CD4-positive, alpha-beta memory T cell (primary cell): ENCODE results near the gene P2RY2. TPM values are rescaled to one million over a fixed set of nuclear protein-coding genes. Genes with fewer than 3 reads are reported as not detected.

Experiments
- CTCF ChIA-PET: fragments of 350-600 bp; sonication (Branson Sonifier 250); formaldehyde crosslinking; loops from one replicate; lab custom pipeline; 2021; ENCODE audit warnings: inconsistent platforms; ENCODE audit not compliant: partially characterized antibody; lab: Charles Lee
- POLR2A ChIA-PET: fragments of 350-600 bp; sonication (Branson Sonifier 250); formaldehyde crosslinking; loops from one replicate; lab custom pipeline; 2021; ENCODE audit not compliant: partially characterized antibody; lab: Charles Lee
- DNase-seq, 5 donors: peaks; one replicate each; pipeline versions ENCODE4 v3.0.0 to v3.0.0-alpha.2; 2020 to 2022; ENCODE audit warnings: mixed read lengths in 1 of 5
- H3K27ac ChIP-seq: one replicate; pipeline ENCODE4 v1.7.0; 2013; ENCODE audit warnings: low read depth, low read length
- H3K27me3 ChIP-seq: 2 replicates; pipeline ENCODE4 v1.7.0; 2013; ENCODE audit warnings: mild to moderate bottlenecking, low read length, moderate library complexity; ENCODE audit not compliant: insufficient read depth
- H3K36me3 ChIP-seq: 2 replicates; pipeline ENCODE4 v1.7.0; 2013; ENCODE audit warnings: mild to moderate bottlenecking, low read length, moderate library complexity; ENCODE audit not compliant: insufficient read depth
- H3K4me1 ChIP-seq: 2 replicates; pipeline ENCODE4 v1.7.0; 2013; ENCODE audit warnings: mild to moderate bottlenecking, low read length, moderate library complexity; ENCODE audit not compliant: insufficient read depth
- H3K4me3 ChIP-seq, 2 donors: one replicate each; pipeline ENCODE4 v1.7.0; 2013; ENCODE audit warnings: low read length in 2 of 2, mild to moderate bottlenecking in 1 of 2
- H3K9me3 ChIP-seq, 2 donors: one replicate each; pipeline ENCODE4 v1.7.0; 2013; ENCODE audit warnings: low read length in 2 of 2, control low read depth in 1 of 2; ENCODE audit not compliant: control insufficient read depth in 1 of 2
- H3K27ac Mint-ChIP-seq, 7 donors: one replicate each; pipeline ENCODE4 v1.8.0; 2020 to 2021; ENCODE audit warnings: mixed read lengths in 7 of 7, mild to moderate bottlenecking in 6 of 7, inconsistent platforms in 3 of 7, moderate library complexity in 3 of 7
- H3K27me3 Mint-ChIP-seq, 2 donors: one replicate each; pipeline ENCODE4 v1.8.0; 2020 to 2021; ENCODE audit warnings: mixed read lengths in 2 of 2
- H3K36me3 Mint-ChIP-seq, 2 donors: one replicate each; pipeline ENCODE4 v1.8.0; 2020 to 2021; ENCODE audit warnings: mixed read lengths in 2 of 2, inconsistent platforms in 1 of 2, mild to moderate bottlenecking in 1 of 2
- H3K4me1 Mint-ChIP-seq, 4 donors: one replicate each; pipeline ENCODE4 v1.8.0; 2020 to 2021; ENCODE audit warnings: mixed read lengths in 4 of 4, mild to moderate bottlenecking in 1 of 4
- H3K4me3 Mint-ChIP-seq, 8 donors: one replicate each; pipeline ENCODE4 v1.8.0; 2020 to 2021; ENCODE audit warnings: mixed read lengths in 8 of 8, mild to moderate bottlenecking in 7 of 8, moderate library complexity in 6 of 8, inconsistent platforms in 3 of 8
- H3K9me3 Mint-ChIP-seq, 8 donors: one replicate each; pipeline ENCODE4 v1.8.0; 2020 to 2021; ENCODE audit warnings: mixed read lengths in 8 of 8, mild to moderate bottlenecking in 5 of 8, inconsistent platforms in 3 of 8, moderate library complexity in 1 of 8
- intact Hi-C: fragments of 100-400 bp; cut with micrococcal nuclease; formaldehyde crosslinking; loops from one replicate; pipeline ENCODE4 v1.15.1; 2023
- polyA plus RNA-seq, 2 donors: library from polyadenylated mRNA; unstranded; fragments of 300-500 nt; fragmentation: Illumina TruSeq; gene quantifications; one replicate each; pipeline ENCODE4 v1.2.3, GENCODE V29; 2021
- total RNA-seq, 2 experiments: library from RNA; stranded (reverse); gene quantifications; one replicate each; pipeline ENCODE4 v1.2.3, GENCODE V29; 2021

The P2RY2 gene
- total and polyA plus RNA-seq, 4 experiments from 2014 or later, result not detected

DNA sequence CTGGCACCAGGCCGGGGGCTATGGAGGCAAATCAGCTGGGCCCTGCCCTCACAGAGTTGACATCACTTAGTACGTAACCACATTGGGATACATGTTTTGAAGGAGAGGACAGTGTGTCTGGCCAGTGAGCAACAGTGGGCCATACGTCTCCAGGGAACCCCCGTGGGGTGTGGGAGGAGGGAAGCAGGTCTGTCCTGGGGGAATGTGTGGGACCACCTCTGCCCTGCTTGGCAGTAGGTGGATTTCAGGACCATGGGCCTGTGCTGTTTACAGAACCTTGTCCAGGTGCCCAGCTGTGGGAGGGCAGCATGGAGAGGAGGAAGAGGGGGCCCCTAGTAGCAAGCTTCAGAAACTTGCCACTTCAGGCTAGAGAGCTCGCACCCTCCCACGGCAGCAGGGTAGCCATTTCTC lies 21.0 kb downstream of the P2RY2 start:
- peaks cover 2 to 6% of the 10 kb centered on the region in 2 donors for H3K27me3 Mint-ChIP-seq
- ChIA-PET POLR2A (no interaction called here), CTCF (no interaction called here)
- intact Hi-C loops, result no loop called here
- no peak for DNase-seq
- Histone ChIP-seq H3K4me1 (no peaks in the 10 kb centered on the region), H3K36me3 (no peaks in the 10 kb centered on the region), H3K27me3 (no peaks in the 10 kb centered on the region), H3K27ac (no peak overlapping the region), H3K9me3 (no peaks in the 10 kb centered on the region), H3K4me3 (no peak overlapping the region)
- no peak overlapping the region for H3K4me3 Mint-ChIP-seq
- no peaks in the 10 kb centered on the region for H3K9me3 Mint-ChIP-seq
- no peaks in the 10 kb centered on the region for H3K4me1 Mint-ChIP-seq
- H3K36me3 Mint-ChIP-seq, result no peaks in the 10 kb centered on the region
- H3K27ac Mint-ChIP-seq, result no peak overlapping the region

GRCh38 chr11:73239571-73240189 lies 21.6 kb downstream of the P2RY2 start:
- ChIA-PET POLR2A (no interaction called here), CTCF (no interaction called here)
- no peak overlapping the region for H3K4me3 Mint-ChIP-seq
- intact Hi-C loops, result no loop called here
- H3K36me3 Mint-ChIP-seq, result no peaks in the 10 kb centered on the region
- Histone ChIP-seq H3K9me3 (no peaks in the 10 kb centered on the region), H3K27ac (no peak overlapping the region), H3K36me3 (no peaks in the 10 kb centered on the region), H3K27me3 (no peaks in the 10 kb centered on the region), H3K4me3 (no peak overlapping the region), H3K4me1 (no peaks in the 10 kb centered on the region)
- no peaks in the 10 kb centered on the region for H3K9me3 Mint-ChIP-seq
- DNase-seq, result no peak
- H3K27me3 Mint-ChIP-seq, result peaks cover 2 to 6% of the 10 kb centered on the region in 2 donors
- H3K27ac Mint-ChIP-seq, result no peak overlapping the region
- peaks cover 0 to 1% (median 0%) of the 10 kb centered on the region in 4 donors for H3K4me1 Mint-ChIP-seq

DNA sequence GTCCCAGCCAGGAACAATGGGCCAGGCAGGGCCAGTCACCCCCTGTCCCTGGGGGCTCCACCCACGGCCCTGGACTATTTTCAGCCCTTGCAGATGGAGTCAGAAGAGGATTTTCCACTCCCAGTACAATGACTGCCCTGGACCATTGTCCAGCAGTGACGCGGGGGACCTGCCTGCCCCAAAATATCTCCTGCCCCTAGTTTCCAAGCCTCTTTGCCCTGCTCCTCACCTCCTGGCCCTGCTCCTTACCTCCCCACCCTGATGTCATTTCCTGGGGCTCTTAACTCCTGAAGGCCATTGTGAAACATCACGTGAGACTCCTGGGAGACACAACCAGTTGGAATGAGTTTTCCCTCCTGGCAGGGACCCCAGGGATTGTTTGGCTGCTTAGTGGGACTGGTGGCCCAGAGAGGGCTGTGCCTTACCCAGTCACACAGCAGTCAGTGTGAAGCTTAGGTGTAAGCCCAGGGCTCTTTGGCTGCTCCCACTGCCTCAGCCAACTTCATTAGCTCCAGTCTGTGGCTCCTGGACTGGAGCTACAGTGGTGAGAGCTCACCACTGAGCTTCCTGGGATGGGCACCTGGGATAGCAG lies 22.2 kb downstream of the P2RY2 start:
- Mint-ChIP-seq H3K9me3 (no peaks in the 10 kb centered on the region), H3K36me3 (no peaks in the 10 kb centered on the region), H3K4me1 (peaks cover 0 to 1% (median 0%) of the 10 kb centered on the region in 4 donors), H3K27me3 (peaks cover 2 to 10% of the 10 kb centered on the region in 2 donors), H3K27ac (no peak overlapping the region), H3K4me3 (no peak overlapping the region)
- CTCF ChIA-PET, result no interaction called here
- Histone ChIP-seq H3K27me3 (no peaks in the 10 kb centered on the region), H3K4me3 (no peak overlapping the region), H3K36me3 (no peaks in the 10 kb centered on the region), H3K9me3 (no peaks in the 10 kb centered on the region), H3K4me1 (no peaks in the 10 kb centered on the region), H3K27ac (no peak overlapping the region)
- DNase-seq, result no peak
- POLR2A ChIA-PET, result no interaction called here
- intact Hi-C loops, result no loop called here

DNA sequence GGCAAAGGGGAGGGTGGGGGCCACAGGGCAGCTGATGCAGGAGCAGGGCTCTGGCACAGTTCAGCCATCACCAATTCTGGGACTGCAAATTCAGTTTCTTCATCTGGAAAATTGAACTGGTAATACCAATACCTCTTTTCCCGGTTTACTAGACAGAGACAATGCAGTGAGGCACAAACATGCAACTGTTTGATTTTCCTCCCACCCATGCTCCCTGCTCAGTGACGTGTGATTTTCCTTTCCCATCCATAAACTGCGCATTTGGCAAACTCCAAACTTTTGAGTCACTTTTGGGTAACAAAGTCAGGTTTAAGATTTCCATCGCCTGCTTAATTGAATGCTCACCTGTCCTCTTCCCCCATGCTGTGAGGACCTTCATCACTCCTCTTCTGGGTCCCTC lies 23.2 kb downstream of the P2RY2 start:
- Histone ChIP-seq H3K27me3 (no peaks in the 10 kb centered on the region), H3K27ac (no peak overlapping the region), H3K36me3 (no peaks in the 10 kb centered on the region), H3K9me3 (no peaks in the 10 kb centered on the region), H3K4me3 (no peak overlapping the region), H3K4me1 (no peaks in the 10 kb centered on the region)
- no peak overlapping the region for H3K27ac Mint-ChIP-seq
- POLR2A ChIA-PET, result no interaction called here
- peaks cover 2 to 10% of the 10 kb centered on the region in 2 donors for H3K27me3 Mint-ChIP-seq
- CTCF ChIA-PET, result interaction anchor here (0.8 to 1.3 kb wide), 2 partner anchors 115 to 410 kb away, joined by 3 read pairs; no protein-coding TSS in a partner anchor
- H3K4me1 Mint-ChIP-seq, result peaks cover 0 to 1% (median 0%) of the 10 kb centered on the region in 4 donors
- no peaks in the 10 kb centered on the region for H3K9me3 Mint-ChIP-seq
- DNase-seq, result no peak
- H3K36me3 Mint-ChIP-seq, result no peaks in the 10 kb centered on the region
- H3K4me3 Mint-ChIP-seq, result no peak overlapping the region
- intact Hi-C loops, result no loop called here

- DNase-seq, result peak in 4 of 5 donors; percentile 45 to 52 (median 48)
- H3K9me3 ChIP-seq, result no peaks in the 10 kb centered on the region
- Mint-ChIP-seq H3K27me3 (peaks cover 2 to 12% of the 10 kb centered on the region in 2 donors), H3K9me3 (no peaks in the 10 kb centered on the region), H3K36me3 (no peaks in the 10 kb centered on the region), H3K27ac (peak overlapping the region in 1 of 7 donors; percentile 68), H3K4me3 (peak overlapping the region in 2 of 8 donors; percentile 52 to 56), H3K4me1 (peaks cover 0 to 4% (median 3%) of the 10 kb centered on the region in 4 donors)
- H3K27me3 ChIP-seq, result no peaks in the 10 kb centered on the region
- intact Hi-C loops, result loop anchor here (1.0 kb wide), 1 partner anchor 57 kb away; no protein-coding TSS in a partner anchor
- H3K36me3 ChIP-seq, result no peaks in the 10 kb centered on the region
- no peak overlapping the region for H3K4me3 ChIP-seq
- POLR2A ChIA-PET, result interaction anchor here (0.6 to 0.9 kb wide), 2 partner anchors 100 to 517 kb away, joined by 3 to 5 read pairs; no protein-coding TSS in a partner anchor
- H3K4me1 ChIP-seq, result no peaks in the 10 kb centered on the region
- H3K27ac ChIP-seq, result no peak overlapping the region
- CTCF ChIA-PET, result interaction anchor here (0.8 to 1.4 kb wide), 8 partner anchors 10 to 517 kb away, joined by 3 to 6 read pairs (median 3); no protein-coding TSS in a partner anchor
These were observed 24.4 kb downstream of the P2RY2 start for GRCh38 chr11:73242251-73243092.

- no peaks in the 10 kb centered on the region for H3K27me3 ChIP-seq
- peaks cover 0 to 4% (median 3%) of the 10 kb centered on the region in 4 donors for H3K4me1 Mint-ChIP-seq
These were observed 25.0 kb downstream of the P2RY2 start for GRCh38 chr11:73243093-73243485.

More at GRCh38 chr11:73243093-73243485, 25.0 kb downstream of the P2RY2 start:
- ChIA-PET POLR2A (interaction anchor here (0.6 to 0.9 kb wide), 2 partner anchors 101 to 518 kb away, joined by 3 to 5 read pairs; no protein-coding TSS in a partner anchor), CTCF (interaction anchor here (1.0 to 1.4 kb wide), 4 partner anchors 14 to 518 kb away, joined by 3 to 6 read pairs (median 3); no protein-coding TSS in a partner anchor)
- Mint-ChIP-seq H3K9me3 (no peaks in the 10 kb centered on the region), H3K36me3 (no peaks in the 10 kb centered on the region), H3K27ac (no peak overlapping the region), H3K4me3 (no peak overlapping the region), H3K27me3 (peaks cover 2 to 12% of the 10 kb centered on the region in 2 donors)
- no peaks in the 10 kb centered on the region for H3K9me3 ChIP-seq
- no peak for DNase-seq
- H3K4me3 ChIP-seq, result no peak overlapping the region
- no peaks in the 10 kb centered on the region for H3K4me1 ChIP-seq
- no peaks in the 10 kb centered on the region for H3K36me3 ChIP-seq
- no peak overlapping the region for H3K27ac ChIP-seq
- intact Hi-C loops, result no loop called here
